HG02623 (cell line): ENCODE data around the gene ZNF445.
"Not testable (repeated sequence)": the region's sequence is repeated elsewhere in the genome, so short reads cannot be mapped to it uniquely, and the experiment has no call there.

ENCODE experiments used
- ATAC-seq: cut with Tn5 transposase; IDR thresholded peaks from one replicate; pipeline ENCODE4 v1.9.1; 2021; ENCODE audit warnings: moderate library complexity; ENCODE audit not compliant: unreplicated experiment

ZNF445 gene

GRCh38 chr3:44437800-44438199 lies 39.7 kb downstream of the ZNF445 start:
- no peak for ATAC-seq

DNA sequence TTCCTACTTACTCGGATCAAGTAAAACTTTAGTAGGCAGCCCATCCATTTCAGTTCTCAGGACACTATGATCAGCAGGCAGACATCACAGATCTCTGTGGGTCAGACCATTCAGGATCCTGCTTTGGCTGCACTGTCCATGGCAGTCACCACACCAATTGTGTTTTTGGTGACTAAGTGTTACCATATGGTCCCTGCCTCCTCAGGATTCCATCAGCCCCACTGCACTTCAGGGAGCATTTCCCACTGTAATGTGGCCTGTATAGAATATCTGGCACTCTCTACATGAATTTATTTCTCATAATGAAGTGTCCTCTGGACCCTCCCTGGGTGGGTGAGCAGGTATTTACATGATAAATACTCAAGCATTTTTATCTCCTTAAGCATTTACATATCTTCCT lies 41.3 kb downstream of the ZNF445 start:
- ATAC-seq, result no peak

- no peak for ATAC-seq
Measured at GRCh38 chr3:44434834-44435510, 42.5 kb downstream of the ZNF445 start.

DNA sequence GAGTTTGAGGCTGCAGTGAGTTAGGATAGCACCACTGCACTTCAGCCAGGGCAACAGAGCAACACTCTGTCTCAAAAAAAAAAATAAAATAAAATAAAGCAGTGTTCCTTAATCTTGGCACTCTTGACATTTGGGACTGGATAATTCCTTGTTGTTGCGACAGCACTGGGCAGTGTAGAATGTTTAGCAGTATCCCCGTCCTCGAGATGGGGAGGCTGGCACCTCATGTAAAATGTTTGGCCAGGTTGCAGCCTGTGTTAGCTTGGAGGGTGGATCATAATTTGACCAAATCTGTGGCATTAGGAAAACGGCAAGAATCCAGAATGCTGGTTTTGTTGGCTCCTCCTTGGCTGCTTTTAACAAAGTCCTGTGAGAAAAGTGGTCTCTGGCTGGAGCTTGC lies 47.0 kb downstream of the ZNF445 start:
- no peak for ATAC-seq

GRCh38 chr3:44429459-44429858 lies 48.0 kb downstream of the ZNF445 start:
- ATAC-seq, result no peak

DNA sequence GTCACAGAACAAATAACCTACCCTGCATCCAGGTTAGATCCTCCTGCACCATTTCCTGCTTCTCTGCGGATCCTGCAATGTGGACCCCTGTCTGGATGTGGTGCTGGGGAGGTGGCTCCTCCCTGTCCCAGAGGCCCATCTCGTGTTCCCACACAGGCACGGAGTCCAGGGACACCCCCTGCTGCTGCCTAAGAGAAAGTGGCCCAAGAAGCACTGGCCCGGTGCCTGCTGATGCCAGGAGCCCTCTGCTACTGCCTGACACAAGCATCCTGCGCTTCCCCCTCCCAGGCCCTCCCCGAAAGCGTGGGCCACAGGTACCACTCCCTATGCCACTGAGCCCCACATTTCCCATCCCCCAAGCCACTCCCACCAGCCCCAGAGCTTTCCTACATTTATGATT lies 48.6 kb downstream of the ZNF445 start:
- no peak for ATAC-seq

DNA sequence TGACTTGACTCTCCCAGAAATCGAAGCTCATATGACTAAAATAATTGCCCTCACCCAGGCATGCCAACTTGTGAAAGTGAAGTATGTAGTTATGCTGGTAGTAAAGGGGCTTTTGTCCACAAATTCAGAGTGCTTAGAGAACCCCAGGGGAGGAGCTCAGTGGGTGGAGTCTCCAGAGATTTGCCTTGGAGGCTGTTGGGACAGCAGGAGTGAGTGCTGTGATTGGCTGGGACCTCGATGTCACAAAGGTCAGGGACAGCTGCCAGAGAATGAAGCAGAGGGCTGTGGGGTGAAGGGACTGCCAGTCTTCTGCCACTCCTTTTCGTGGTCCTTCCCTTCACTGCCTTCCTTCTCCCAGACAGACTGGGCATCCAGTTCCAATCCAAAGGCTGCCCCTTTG lies 49.8 kb downstream of the ZNF445 start:
- ATAC-seq, result no peak

- no peak for ATAC-seq
Measured at GRCh38 chr3:44424758-44425157, 52.7 kb downstream of the ZNF445 start.

DNA sequence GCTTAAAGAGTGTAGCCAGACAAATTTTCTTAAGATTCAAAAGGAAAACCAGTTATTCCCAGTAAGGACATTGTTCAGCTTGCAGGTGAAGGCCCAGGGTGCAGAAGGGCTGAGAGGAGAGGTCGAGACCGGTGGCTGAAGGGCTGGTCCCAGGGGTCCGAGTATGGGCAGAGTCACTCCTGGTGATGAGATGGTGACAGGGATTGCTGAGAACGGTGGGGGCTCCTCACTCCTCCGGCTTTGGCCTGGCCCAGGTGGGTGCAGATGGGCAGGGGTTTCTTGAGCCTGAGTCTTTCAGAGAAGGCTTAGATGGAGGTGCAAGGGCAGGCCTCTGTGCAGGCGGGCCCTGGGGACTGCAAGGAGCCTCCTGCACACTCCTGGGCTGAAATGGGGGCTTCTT lies 56.2 kb downstream of the ZNF445 start:
- no peak for ATAC-seq

DNA sequence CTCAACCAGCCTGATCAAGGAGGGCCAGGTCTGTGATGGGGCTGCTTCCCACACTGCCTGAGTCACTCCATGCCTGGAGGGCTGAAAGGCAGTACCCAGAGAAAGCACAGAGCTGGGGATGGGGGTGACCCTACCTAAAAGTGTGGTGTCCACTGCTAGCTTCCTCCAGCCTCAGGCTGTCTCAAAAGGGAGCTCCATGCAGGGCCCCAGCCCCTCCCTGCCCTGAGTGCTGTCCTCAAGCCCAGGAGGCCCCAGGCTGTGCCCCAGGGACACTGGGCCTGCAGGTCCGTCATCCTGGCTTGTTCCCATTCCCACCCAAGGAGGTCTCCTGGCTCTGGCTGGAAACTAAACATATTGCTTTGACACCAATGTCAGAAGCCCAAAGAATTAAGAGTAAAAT lies 56.8 kb downstream of the ZNF445 start:
- no peak for ATAC-seq

DNA sequence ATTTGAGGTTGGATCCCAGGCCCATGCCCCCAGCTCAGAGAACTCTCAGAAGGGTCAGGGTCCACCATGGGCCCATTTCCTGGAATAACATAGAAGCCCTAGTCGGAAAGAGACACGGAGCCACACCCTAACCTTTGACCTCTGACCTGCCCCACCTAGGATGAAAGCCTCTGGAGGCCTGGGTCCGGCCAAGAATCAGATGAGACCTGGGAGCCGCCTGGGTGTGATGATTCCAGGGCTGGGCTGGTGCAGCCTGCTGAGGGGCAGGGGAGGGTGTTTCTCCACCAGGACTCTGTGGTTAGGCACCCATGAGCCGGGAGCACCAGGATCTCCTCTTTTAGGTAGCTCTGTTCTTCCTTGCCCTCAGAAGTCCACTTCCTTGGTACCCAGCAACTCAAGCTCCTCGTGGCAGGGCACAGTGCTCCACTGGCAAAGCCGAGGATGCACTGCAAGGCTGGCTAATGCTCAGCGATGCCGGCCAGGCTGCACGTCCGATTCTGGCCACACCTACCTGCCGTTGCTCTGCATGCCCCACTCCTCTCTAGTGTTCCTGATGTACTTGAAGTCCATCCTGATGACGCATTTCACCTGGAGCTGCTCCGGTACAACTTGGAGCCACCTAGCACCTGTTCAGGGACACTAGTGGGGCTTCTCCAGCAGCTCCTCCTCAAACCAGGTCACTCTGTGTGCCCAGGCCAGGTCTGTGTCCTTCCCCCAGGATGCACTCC lies 57.4 kb downstream of the ZNF445 start:
- ATAC-seq, result no peak

DNA sequence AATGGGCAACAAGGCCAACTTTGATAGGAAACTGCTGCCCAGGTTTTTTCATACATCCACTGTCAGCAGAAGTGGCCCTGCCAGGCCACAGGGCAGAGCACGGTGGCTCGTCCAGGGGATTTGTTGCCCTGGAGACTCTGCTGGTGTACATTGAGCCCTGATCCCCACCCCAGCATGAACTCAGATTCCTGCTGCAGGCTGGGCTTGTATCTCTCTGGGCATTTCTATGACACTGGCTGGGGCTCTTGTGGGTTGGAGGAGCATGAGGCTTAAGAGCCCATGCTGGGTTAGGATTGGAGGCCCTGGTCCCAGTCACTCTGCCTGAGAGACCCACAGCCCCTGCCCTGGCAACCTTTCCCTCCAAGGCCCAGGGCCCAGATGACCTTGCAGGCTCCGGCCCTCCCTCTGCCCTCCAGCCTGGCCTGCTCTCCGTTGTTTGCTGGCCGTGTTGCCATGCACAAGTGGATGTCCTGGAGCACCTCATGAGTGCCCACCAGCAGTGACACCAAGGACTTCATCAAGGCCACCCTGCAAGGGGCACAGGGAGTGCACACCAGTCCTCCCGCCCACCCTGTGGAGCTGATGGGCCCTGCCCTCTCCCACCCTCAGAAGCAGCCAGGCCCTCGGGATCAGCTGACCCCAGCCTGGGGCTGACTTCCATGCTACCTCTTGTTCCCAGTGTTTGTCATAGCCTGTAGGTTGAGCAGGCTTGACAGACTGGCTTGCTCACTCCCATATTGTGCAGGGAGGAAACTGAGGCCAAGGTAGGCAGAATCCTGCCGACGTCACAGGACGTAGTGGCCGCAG lies 58.2 kb downstream of the ZNF445 start:
- no peak for ATAC-seq

GRCh38 chr3:44418549-44418948 lies 58.9 kb downstream of the ZNF445 start:
- ATAC-seq, result no peak

GRCh38 chr3:44418118-44418517 lies 59.4 kb downstream of the ZNF445 start:
- not testable (repeated sequence) for ATAC-seq

DNA sequence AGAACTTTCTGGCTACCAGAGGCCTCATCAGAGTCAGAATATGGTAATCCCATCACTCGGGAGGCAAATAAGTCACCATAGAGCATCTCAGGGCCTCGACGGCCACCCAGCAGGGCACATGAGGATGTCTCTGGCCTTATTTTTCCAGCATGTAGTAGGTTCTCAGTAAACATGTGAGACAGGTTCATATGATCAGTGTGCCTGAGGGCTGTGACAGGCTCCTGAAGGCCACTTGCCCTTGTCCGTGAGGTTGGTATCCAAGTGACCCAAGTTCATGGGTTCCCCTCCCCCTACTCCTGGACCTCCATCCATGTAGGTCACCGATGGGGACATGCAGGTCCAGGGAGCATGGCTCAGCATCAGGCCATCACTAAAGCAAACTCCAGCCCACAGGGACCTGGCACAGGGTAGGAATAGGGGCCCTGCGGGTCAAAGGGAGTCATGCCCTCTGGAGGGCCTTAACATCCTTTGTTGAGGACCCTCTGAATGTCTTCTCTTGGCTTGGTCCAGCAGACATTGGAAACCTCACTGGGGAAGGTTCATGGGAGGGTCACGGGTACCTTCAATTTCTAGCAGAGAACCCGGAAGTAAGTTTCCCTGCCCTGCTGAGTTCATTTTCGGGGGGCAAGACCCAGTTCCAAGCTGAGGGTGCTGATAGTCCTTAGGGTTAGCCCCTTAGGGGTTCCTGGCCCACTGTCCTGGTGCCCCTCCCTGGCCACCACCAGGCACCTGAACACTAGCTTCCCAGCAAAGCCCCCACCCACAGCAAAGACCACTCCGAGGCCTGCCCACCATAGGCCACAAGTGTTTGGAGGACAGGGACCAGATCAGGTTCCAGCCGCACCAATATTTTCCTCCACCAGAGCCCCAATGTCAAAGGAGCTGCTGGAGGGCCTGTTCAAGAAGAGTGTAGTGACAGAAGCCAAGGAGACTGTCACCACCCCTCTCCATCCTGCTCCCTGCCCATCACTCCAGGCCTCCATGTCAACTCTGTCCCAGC lies 61.1 kb downstream of the ZNF445 start:
- ATAC-seq, result no peak

DNA sequence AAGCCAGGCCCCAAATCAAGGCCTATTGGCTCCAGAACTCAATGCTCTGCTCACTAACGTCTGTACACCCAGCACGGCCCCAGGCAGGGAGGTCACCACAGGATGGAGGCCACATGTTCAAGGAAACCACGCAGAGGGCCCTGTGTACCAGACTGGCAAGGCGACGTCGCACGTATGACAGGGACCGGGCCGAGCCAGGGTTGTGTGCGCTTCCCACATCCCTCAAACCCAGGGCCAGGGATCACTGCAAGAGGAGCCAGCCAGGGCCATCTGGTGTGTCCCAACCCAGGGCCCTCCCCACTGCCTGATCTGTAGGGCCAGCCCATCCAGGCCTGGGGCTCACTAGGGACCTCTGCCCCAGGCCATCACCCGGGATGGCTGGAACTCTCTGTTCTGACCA lies 62.0 kb downstream of the ZNF445 start:
- no peak for ATAC-seq

- ATAC-seq, result no peak
Measured at GRCh38 chr3:44414517-44415090, 62.9 kb downstream of the ZNF445 start.

DNA sequence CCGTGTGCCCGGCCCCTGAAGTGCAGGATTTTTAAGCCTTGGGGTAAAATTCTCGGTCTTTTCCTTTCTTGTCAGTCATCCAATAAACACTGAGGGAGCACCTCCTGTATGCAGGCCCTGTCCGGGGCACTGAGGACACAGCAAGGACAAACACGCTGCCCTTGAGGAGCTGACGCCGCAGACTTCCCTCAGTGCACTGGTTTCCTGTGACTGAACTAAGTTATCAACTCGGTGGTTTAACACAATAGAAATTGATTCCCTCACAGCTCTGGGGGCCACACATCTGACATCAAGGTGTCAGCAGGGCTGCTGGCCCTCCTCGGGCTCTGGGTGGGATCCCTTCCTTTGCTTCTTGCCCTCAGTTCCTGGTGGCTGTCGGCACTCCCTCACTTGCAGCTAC lies 65.1 kb downstream of the ZNF445 start:
- ATAC-seq, result no peak

DNA sequence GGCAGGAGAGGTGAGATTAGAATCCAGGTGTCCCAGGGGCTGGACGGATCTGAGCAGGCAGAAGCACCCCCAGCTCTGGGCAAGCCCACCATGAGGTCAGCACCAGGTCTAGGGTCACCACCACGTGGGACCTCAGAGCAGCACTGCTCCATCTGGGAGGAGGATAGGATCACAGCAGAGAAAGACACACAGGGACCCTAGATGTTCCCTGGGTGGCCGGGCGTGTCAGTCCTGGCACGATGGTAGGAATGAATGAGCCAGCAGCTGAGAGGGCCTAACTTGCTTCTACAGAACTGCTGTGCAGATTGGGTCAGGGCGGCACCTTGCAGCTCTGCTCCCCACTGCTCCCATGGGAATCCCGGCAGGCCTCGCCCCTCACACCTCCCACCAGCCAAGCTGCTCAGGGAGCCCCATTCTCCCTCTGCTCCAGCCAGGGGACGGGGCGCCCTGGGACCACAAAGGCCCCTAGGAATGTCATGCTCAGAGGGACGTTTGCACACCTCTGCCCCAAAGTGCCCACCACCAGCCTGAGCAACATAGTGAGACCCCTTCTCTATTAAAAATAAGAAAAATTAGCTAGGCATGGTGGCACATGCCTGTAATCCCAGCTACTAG lies 66.3 kb downstream of the ZNF445 start:
- ATAC-seq, result no peak
